HG03354 (cell line): Measurements from ENCODE around the gene PRDM10.

ENCODE experiments used
- ATAC-seq: cut with Tn5 transposase; IDR thresholded peaks from one replicate; pipeline ENCODE4 v1.9.1; 2021; ENCODE audit warnings: mild to moderate bottlenecking; ENCODE audit not compliant: unreplicated experiment, poor library complexity, severe bottlenecking

Gene PRDM10

GRCh38 chr11:129950101-129951091 lies 52.2 kb downstream of the PRDM10 start:
- ATAC-seq: no peak

GRCh38 chr11:129948926-129949466 lies 53.6 kb downstream of the PRDM10 start:
- no peak for ATAC-seq

- no peak for ATAC-seq
Measured at GRCh38 chr11:129947474-129947873, 55.2 kb downstream of the PRDM10 start.

- no peak for ATAC-seq
Measured at GRCh38 chr11:129946965-129947364, 55.7 kb downstream of the PRDM10 start.

GRCh38 chr11:129946256-129946655 lies 56.4 kb downstream of the PRDM10 start:
- no peak for ATAC-seq

GRCh38 chr11:129945373-129945772 lies 57.3 kb downstream of the PRDM10 start:
- ATAC-seq: no peak

- no peak for ATAC-seq
Measured at GRCh38 chr11:129944696-129945095, 57.9 kb downstream of the PRDM10 start.

- no peak for ATAC-seq
Measured at GRCh38 chr11:129943036-129943435, 59.6 kb downstream of the PRDM10 start.

- ATAC-seq: no peak
Measured at GRCh38 chr11:129939510-129939909, 63.1 kb downstream of the PRDM10 start.

GRCh38 chr11:129938764-129939163 lies 63.9 kb downstream of the PRDM10 start:
- ATAC-seq: no peak

- ATAC-seq: no peak
Measured at GRCh38 chr11:129937592-129938238, 64.9 kb downstream of the PRDM10 start.

GRCh38 chr11:129935723-129936122 lies 66.9 kb downstream of the PRDM10 start:
- ATAC-seq: no peak

- no peak for ATAC-seq
Measured at GRCh38 chr11:129933891-129934290, 68.7 kb downstream of the PRDM10 start.

- no peak for ATAC-seq
Measured at GRCh38 chr11:129933262-129933661, 69.4 kb downstream of the PRDM10 start.

GRCh38 chr11:129932381-129933067 lies 70.1 kb downstream of the PRDM10 start:
- ATAC-seq: no peak

- no peak for ATAC-seq
Measured at GRCh38 chr11:129930743-129931142, 71.9 kb downstream of the PRDM10 start.

- ATAC-seq: no peak
Measured at GRCh38 chr11:129930296-129930695, 72.3 kb downstream of the PRDM10 start.

- no peak for ATAC-seq
Measured at GRCh38 chr11:129929721-129930120, 72.9 kb downstream of the PRDM10 start.

GRCh38 chr11:129928923-129929692 lies 73.5 kb downstream of the PRDM10 start:
- ATAC-seq: no peak
